ENCODE data around the gene GRAMD2A. TPM values are rescaled to one million over a fixed set of nuclear protein-coding genes. Genes with fewer than 3 reads are reported as not detected.

The GRAMD2A gene
- total RNA-seq, 1 experiment from 2014 or later: 1.3 TPM

DNA sequence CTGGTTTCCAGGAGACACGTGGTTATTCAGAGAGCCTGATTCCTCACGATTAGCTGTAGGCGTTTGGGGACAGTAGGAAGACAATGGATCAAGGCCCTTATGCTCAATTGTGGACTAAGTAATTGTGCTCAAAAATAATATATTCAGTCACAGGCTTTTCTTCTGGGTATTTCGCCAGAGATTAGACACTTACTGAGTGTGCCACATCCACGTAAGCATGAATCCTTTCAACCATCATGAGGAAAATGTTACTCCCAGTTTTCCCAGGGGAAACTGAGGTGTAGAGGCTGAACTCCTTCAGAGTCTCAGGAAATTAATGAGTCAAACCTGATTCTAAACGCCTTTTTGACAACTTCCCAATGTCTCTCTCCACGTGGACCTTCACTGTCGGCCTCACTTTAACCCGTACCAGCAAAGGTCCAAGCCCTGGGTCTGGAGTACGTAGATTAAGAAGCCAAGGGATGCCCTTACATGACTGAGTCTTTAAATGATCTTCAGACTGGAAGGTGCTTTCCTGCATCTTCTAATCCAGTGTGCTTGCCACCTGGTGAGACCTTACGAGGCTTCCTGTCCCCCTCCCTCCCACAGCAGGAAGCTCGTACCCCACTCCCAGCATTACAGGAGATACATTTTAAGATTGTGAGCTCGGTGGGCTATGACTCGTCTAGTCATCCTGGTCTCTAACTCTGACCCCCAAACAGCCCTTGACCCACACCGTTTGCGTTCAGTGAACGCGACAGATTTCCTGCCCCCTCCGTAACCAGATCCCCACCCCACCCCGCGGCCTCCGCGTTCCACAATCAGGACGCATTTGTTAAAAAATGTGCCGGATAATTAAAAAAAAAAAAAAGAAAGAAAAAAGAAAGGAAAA, 31.7 kb upstream of the GRAMD2A start:
- H3K56ac ChIP-seq (ENCODE audit: insufficient read length, low read depth, low read length): no peak overlapping the region
- H3T11ph ChIP-seq (ENCODE audit: low read length): no peak overlapping the region
- Mint-ChIP-seq H3K9me3 (no peaks in the 10 kb centered on the region; a peak in 2 of 5 replicates), H3K27me3 (ENCODE audit: low read depth) (peaks cover 22% of the 10 kb centered on the region), H3K27ac (peak overlapping the region; percentile 71 to 96 (median 78); a peak in 4 of 7 replicates), H3K36me3 (ENCODE audit: insufficient read depth in 1 of 3, low read depth in 3 of 3) (peaks cover 13 to 30% (median 14%) of the 10 kb centered on the region in 3 experiments; a peak in 6 of 7 replicates), H3K4me3 (peak overlapping the region; percentile 97 to 98), H3K4me1 (peaks cover 44 to 50% of the 10 kb centered on the region in 2 experiments)
- no CpG with 5 or more reads among the region's 25 CpGs for WGBS (ENCODE audit: extremely low coverage, insufficient read length, low lambda C conversion rate)
- no peak overlapping the region for H2BK5ac ChIP-seq (ENCODE audit: insufficient read length, low read length)
- no peaks in the 10 kb centered on the region for H3K27me3 ChIP-seq (ENCODE audit: insufficient read depth, low read length)
- H3K18ac ChIP-seq (ENCODE audit: insufficient read length, low read depth, low read length): no peak overlapping the region
- peak overlapping the region; percentile 98 for H3K9ac ChIP-seq (ENCODE audit: extremely low read depth, insufficient read length, low read length)
- no peak overlapping the region for H4K5ac ChIP-seq (ENCODE audit: insufficient read length, low read depth, low read length)
- H4K8ac ChIP-seq (replicated peaks; ENCODE audit: insufficient read length, low read depth, low read length): no peak overlapping the region
- no peak overlapping the region for H3K4ac ChIP-seq (ENCODE audit: low read depth, low read length)
- H3K14ac ChIP-seq (ENCODE audit: insufficient read depth, low read length): no peak overlapping the region
- TF ChIP-seq, protein P1, sequence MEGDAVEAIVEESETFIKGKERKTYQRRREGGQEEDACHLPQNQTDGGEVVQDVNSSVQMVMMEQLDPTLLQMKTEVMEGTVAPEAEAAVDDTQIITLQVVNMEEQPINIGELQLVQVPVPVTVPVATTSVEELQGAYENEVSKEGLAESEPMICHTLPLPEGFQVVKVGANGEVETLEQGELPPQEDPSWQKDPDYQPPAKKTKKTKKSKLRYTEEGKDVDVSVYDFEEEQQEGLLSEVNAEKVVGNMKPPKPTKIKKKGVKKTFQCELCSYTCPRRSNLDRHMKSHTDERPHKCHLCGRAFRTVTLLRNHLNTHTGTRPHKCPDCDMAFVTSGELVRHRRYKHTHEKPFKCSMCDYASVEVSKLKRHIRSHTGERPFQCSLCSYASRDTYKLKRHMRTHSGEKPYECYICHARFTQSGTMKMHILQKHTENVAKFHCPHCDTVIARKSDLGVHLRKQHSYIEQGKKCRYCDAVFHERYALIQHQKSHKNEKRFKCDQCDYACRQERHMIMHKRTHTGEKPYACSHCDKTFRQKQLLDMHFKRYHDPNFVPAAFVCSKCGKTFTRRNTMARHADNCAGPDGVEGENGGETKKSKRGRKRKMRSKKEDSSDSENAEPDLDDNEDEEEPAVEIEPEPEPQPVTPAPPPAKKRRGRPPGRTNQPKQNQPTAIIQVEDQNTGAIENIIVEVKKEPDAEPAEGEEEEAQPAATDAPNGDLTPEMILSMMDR (conservative IDR thresholded peaks at IDR 0.05): no peak
- no peak overlapping the region for H2BK15ac ChIP-seq (ENCODE audit: low read depth, low read length)
- no peak overlapping the region for H3K27ac ChIP-seq (ENCODE audit: insufficient read length, low read depth, low read length)
- no peaks in the 10 kb centered on the region for H4K20me1 ChIP-seq (ENCODE audit: control insufficient read depth, insufficient read depth, insufficient read length)
- peak overlapping the region; percentile 98 for H3K4me2 ChIP-seq (ENCODE audit: insufficient read depth, insufficient read length, low read length)
- H2AK5ac ChIP-seq (ENCODE audit: insufficient read length, low read length): no peak overlapping the region
- no peak for DNase-seq
- H2AFZ ChIP-seq (ENCODE audit: low read length): no peak overlapping the region
- no peak overlapping the region for H2BK20ac ChIP-seq (ENCODE audit: low read depth, low read length, poor library complexity, severe bottlenecking)
- H3K9me3 ChIP-seq (ENCODE audit: control insufficient read depth, low read depth, low read length): no peaks in the 10 kb centered on the region
- H2BK120ac ChIP-seq (ENCODE audit: low read depth, low read length, poor library complexity, severe bottlenecking): no peak overlapping the region
- H3K4me1 ChIP-seq (ENCODE audit: insufficient read depth, low read length): peaks cover 13% of the 10 kb centered on the region; the same call in 1 of the 2 replicates
- H3K79me2 ChIP-seq (ENCODE audit: insufficient read depth, low read length): peaks cover 49% of the 10 kb centered on the region; the same call in 1 of the 2 replicates
- peaks cover 24% of the 10 kb centered on the region for H3K23me2 ChIP-seq (ENCODE audit: insufficient read length, low read depth, low read length, poor library complexity, severe bottlenecking)
- H3K79me1 ChIP-seq (ENCODE audit: insufficient read depth, low read depth, low read length, poor library complexity, severe bottlenecking): peaks cover 4% of the 10 kb centered on the region
- H4K91ac ChIP-seq (ENCODE audit: insufficient read length, low read depth, low read length): no peak overlapping the region
- no peak overlapping the region for H3K23ac ChIP-seq (ENCODE audit: insufficient read length, low read depth, low read length)
- no peak overlapping the region for H2BK12ac ChIP-seq (ENCODE audit: insufficient read length, low read depth, low read length)
